ENCODE data around the gene CELSR1. TPM values are rescaled to one million over a fixed set of nuclear protein-coding genes. Genes with fewer than 3 reads are reported as not detected.

Gene CELSR1
- total and polyA plus RNA-seq, 2 of the 13 experiments (the other 11 are each of a cell fraction or from before 2014, with no cell fraction given) = 0.78 to 1.8 TPM

DNA sequence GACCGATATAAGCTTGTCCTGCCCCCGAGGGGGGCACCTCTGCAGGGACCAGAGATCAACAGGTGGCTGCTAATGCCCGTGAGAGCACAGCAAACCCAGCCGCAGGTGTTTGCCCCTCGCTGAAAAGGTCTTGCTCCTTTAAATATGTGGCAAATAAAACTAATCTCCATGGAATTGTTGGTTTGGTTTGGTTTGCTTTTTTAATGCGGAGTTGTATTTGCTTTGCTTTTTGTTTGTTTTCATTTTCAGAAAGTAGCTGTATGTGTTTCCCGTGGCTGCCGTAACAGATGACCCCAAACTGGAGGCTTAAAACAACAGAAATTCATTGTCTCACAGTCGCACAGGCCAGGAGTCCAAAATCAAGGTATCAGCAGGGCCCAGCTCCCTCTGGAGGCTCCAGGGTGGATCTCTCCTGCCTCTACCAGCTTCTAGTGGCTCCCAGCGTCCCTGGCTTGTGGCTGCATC lies 93.0 kb downstream of the CELSR1 start (continued):
- TF ChIP-seq NR2F2 (IDR thresholded peaks at IDR 0.05; ENCODE audit: borderline replicate concordance, low read depth) (0 out of 2 replicates have a peak, but pooled peaks have one; percentile 19), ETV6 (CRISPR knock-in tag; conservative IDR thresholded peaks at IDR 0.05) (no peak), FOXK1 (CRISPR knock-in tag; IDR thresholded peaks at IDR 0.05; ENCODE audit: borderline replicate concordance, low read depth) (no peak), ZNF441 (CRISPR knock-in tag; IDR thresholded peaks at IDR 0.05; ENCODE audit: borderline replicate concordance) (peak; percentile 53; the same call in 1 of the 2 replicates), STAG1 (CRISPR knock-in tag; IDR thresholded peaks at IDR 0.05) (peak; percentile 73), SAP130 (CRISPR knock-in tag; IDR thresholded peaks at IDR 0.05; ENCODE audit: low read depth) (peak; percentile 14; the same call in 1 of the 2 replicates), GFI1 (CRISPR knock-in tag; IDR thresholded peaks at IDR 0.05; ENCODE audit: borderline replicate concordance) (peak; percentile 82), SOX6 (IDR thresholded peaks at IDR 0.05) (no peak), SOX6 (CRISPR knock-in tag; IDR thresholded peaks at IDR 0.05) (peak; percentile 80), GATAD2A (CRISPR knock-in tag; IDR thresholded peaks at IDR 0.05) (0 out of 2 replicates have a peak, but pooled peaks have one; percentile 17), ZFP1 (CRISPR knock-in tag; IDR thresholded peaks at IDR 0.05) (no peak), BCL6 (CRISPR knock-in tag; IDR thresholded peaks at IDR 0.05) (0 out of 2 replicates have a peak, but pooled peaks have one; percentile 9), TCF7L2 (IDR thresholded peaks at IDR 0.05; ENCODE audit: low read depth, low read length) (no peak), RNF2 (conservative IDR thresholded peaks at IDR 0.05; ENCODE audit: low read depth) (0 out of 2 replicates have a peak, but pooled peaks have one; percentile 41), SP4 (CRISPR knock-in tag; IDR thresholded peaks at IDR 0.05) (no peak), TCF7 (IDR thresholded peaks at IDR 0.05; ENCODE audit: low read depth) (no peak), ZNF292 (CRISPR knock-in tag; IDR thresholded peaks at IDR 0.05; ENCODE audit: borderline replicate concordance, low read depth) (0 out of 2 replicates have a peak, but pooled peaks have one; percentile 33)
- TF ChIP-seq, protein P1, sequence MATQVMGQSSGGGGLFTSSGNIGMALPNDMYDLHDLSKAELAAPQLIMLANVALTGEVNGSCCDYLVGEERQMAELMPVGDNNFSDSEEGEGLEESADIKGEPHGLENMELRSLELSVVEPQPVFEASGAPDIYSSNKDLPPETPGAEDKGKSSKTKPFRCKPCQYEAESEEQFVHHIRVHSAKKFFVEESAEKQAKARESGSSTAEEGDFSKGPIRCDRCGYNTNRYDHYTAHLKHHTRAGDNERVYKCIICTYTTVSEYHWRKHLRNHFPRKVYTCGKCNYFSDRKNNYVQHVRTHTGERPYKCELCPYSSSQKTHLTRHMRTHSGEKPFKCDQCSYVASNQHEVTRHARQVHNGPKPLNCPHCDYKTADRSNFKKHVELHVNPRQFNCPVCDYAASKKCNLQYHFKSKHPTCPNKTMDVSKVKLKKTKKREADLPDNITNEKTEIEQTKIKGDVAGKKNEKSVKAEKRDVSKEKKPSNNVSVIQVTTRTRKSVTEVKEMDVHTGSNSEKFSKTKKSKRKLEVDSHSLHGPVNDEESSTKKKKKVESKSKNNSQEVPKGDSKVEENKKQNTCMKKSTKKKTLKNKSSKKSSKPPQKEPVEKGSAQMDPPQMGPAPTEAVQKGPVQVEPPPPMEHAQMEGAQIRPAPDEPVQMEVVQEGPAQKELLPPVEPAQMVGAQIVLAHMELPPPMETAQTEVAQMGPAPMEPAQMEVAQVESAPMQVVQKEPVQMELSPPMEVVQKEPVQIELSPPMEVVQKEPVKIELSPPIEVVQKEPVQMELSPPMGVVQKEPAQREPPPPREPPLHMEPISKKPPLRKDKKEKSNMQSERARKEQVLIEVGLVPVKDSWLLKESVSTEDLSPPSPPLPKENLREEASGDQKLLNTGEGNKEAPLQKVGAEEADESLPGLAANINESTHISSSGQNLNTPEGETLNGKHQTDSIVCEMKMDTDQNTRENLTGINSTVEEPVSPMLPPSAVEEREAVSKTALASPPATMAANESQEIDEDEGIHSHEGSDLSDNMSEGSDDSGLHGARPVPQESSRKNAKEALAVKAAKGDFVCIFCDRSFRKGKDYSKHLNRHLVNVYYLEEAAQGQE (IDR thresholded peaks at IDR 0.05; ENCODE audit: borderline replicate concordance in 1 of 2, low read depth in 1 of 2, low read length in 2 of 2) = no peak
- TF ChIP-seq, protein P2, sequence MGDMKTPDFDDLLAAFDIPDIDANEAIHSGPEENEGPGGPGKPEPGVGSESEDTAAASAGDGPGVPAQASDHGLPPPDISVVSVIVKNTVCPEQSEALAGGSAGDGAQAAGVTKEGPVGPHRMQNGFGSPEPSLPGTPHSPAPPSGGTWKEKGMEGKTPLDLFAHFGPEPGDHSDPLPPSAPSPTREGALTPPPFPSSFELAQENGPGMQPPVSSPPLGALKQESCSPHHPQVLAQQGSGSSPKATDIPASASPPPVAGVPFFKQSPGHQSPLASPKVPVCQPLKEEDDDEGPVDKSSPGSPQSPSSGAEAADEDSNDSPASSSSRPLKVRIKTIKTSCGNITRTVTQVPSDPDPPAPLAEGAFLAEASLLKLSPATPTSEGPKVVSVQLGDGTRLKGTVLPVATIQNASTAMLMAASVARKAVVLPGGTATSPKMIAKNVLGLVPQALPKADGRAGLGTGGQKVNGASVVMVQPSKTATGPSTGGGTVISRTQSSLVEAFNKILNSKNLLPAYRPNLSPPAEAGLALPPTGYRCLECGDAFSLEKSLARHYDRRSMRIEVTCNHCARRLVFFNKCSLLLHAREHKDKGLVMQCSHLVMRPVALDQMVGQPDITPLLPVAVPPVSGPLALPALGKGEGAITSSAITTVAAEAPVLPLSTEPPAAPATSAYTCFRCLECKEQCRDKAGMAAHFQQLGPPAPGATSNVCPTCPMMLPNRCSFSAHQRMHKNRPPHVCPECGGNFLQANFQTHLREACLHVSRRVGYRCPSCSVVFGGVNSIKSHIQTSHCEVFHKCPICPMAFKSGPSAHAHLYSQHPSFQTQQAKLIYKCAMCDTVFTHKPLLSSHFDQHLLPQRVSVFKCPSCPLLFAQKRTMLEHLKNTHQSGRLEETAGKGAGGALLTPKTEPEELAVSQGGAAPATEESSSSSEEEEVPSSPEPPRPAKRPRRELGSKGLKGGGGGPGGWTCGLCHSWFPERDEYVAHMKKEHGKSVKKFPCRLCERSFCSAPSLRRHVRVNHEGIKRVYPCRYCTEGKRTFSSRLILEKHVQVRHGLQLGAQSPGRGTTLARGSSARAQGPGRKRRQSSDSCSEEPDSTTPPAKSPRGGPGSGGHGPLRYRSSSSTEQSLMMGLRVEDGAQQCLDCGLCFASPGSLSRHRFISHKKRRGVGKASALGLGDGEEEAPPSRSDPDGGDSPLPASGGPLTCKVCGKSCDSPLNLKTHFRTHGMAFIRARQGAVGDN (CRISPR knock-in tag; IDR thresholded peaks at IDR 0.05) = peak; percentile 11; the same call in 1 of the 2 replicates
- TF ChIP-seq, protein P3, sequence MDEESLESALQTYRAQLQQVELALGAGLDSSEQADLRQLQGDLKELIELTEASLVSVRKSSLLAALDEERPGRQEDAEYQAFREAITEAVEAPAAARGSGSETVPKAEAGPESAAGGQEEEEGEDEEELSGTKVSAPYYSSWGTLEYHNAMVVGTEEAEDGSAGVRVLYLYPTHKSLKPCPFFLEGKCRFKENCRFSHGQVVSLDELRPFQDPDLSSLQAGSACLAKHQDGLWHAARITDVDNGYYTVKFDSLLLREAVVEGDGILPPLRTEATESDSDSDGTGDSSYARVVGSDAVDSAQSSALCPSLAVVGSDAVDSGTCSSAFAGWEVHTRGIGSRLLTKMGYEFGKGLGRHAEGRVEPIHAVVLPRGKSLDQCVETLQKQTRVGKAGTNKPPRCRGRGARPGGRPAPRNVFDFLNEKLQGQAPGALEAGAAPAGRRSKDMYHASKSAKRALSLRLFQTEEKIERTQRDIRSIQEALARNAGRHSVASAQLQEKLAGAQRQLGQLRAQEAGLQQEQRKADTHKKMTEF (CRISPR knock-in tag; IDR thresholded peaks at IDR 0.05) = 0 out of 2 replicates have a peak, but pooled peaks have one; percentile 20
- TF ChIP-seq, protein P4, sequence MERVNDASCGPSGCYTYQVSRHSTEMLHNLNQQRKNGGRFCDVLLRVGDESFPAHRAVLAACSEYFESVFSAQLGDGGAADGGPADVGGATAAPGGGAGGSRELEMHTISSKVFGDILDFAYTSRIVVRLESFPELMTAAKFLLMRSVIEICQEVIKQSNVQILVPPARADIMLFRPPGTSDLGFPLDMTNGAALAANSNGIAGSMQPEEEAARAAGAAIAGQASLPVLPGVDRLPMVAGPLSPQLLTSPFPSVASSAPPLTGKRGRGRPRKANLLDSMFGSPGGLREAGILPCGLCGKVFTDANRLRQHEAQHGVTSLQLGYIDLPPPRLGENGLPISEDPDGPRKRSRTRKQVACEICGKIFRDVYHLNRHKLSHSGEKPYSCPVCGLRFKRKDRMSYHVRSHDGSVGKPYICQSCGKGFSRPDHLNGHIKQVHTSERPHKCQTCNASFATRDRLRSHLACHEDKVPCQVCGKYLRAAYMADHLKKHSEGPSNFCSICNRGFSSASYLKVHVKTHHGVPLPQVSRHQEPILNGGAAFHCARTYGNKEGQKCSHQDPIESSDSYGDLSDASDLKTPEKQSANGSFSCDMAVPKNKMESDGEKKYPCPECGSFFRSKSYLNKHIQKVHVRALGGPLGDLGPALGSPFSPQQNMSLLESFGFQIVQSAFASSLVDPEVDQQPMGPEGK (CRISPR knock-in tag; IDR thresholded peaks at IDR 0.05) = no peak
